Neural cell (in vitro differentiated cells): ENCODE results near the gene PRPF38B. TPM values are rescaled to one million over a fixed set of nuclear protein-coding genes. Genes with fewer than 3 reads are reported as not detected.

Experiments
- H2AFZ ChIP-seq: fragments of 200-600, 300-800 bp; sonication (generic), shearing (Covaris generic); 2 replicates; pipeline ENCODE4 v1.6.0; 2014; ENCODE audit warnings: low read depth, mild to moderate bottlenecking, antibody characterized with exemption, low read length, moderate library complexity
- H3F3A ChIP-seq: fragments of 200-600 bp; shearing (Covaris generic); 2 replicates; pipeline ENCODE4 v1.6.1; 2016; ENCODE audit warnings: mild to moderate bottlenecking, moderate library complexity, mixed read lengths, antibody characterized with exemption, low read length; ENCODE audit not compliant: insufficient read depth, poor library complexity, severe bottlenecking
- H3K27ac ChIP-seq: fragments of 200-600, 300-800 bp; sonication (generic), shearing (Covaris generic); 2 replicates; pipeline ENCODE4 v1.5.1; 2014; ENCODE audit warnings: mild to moderate bottlenecking, low read length, moderate library complexity
- H3K27me3 ChIP-seq: fragments of 300-800, 200-600 bp; sonication (generic), shearing (Covaris generic); 2 replicates; pipeline ENCODE4 v1.6.0; 2014; ENCODE audit warnings: mild to moderate bottlenecking, low read depth, low read length, moderate library complexity; ENCODE audit not compliant: insufficient read depth
- H3K36me3 ChIP-seq: fragments of 300-800, 200-600 bp; sonication (generic), shearing (Covaris generic); 2 replicates; pipeline ENCODE4 v1.5.1; 2014; ENCODE audit warnings: mild to moderate bottlenecking, antibody characterized with exemption, low read length, moderate library complexity; ENCODE audit not compliant: insufficient read depth
- H3K4me2 ChIP-seq: fragments of 300-800, 200-600 bp; sonication (generic), shearing (Covaris generic); 2 replicates; pipeline ENCODE4 v1.6.0; 2014; ENCODE audit warnings: mild to moderate bottlenecking, low read length
- H3K4me3 ChIP-seq: fragments of 300-800, 200-600 bp; sonication (generic), shearing (Covaris generic); 2 replicates; pipeline ENCODE4 v1.5.1; 2014; ENCODE audit warnings: mild to moderate bottlenecking, low read length, moderate library complexity
- H3K79me2 ChIP-seq: fragments of 200-600 bp; shearing (Covaris generic); replicated peaks from 2 replicates; pipeline ENCODE4 v1.6.0; 2014; ENCODE audit warnings: mild to moderate bottlenecking, low read length, moderate library complexity; ENCODE audit not compliant: insufficient read depth
- H3K9ac ChIP-seq: fragments of 300-800, 200-600 bp; sonication (generic), shearing (Covaris generic); 2 replicates; pipeline ENCODE4 v1.6.1; 2016; ENCODE audit warnings: mild to moderate bottlenecking, low read length, mixed read lengths
- H3K9me2 ChIP-seq: fragments of 200-600 bp; shearing (Covaris generic); 2 replicates; pipeline ENCODE4 v1.6.1; 2016; ENCODE audit warnings: mild to moderate bottlenecking, low read length, mixed read lengths; ENCODE audit not compliant: insufficient read depth
- H3K9me3 ChIP-seq: fragments of 200-600, 300-800 bp; sonication (generic), shearing (Covaris generic); 2 replicates; pipeline ENCODE4 v1.6.1; 2016; ENCODE audit warnings: mild to moderate bottlenecking, mixed run types, low read length, moderate library complexity, mixed read lengths
- H4K20me1 ChIP-seq: fragments of 200-600 bp; shearing (Covaris generic); 2 replicates; pipeline ENCODE4 v1.6.1; 2016; ENCODE audit warnings: mild to moderate bottlenecking, mixed run types; ENCODE audit not compliant: insufficient read depth
- EP300 ChIP-seq: fragments of 450-650 bp; conservative IDR thresholded peaks from 2 replicates; pipeline ENCODE4 v1.6.1; 2014; ENCODE audit warnings: antibody characterized with exemption, mild to moderate bottlenecking, moderate library complexity; ENCODE audit not compliant: poor library complexity, severe bottlenecking
- EZH2 ChIP-seq: fragments of 200-600, 300-800 bp; shearing (Covaris generic), sonication (generic); IDR thresholded peaks from 2 replicates; pipeline ENCODE4 v1.6.1; 2014; ENCODE audit warnings: antibody characterized with exemption, low read length, borderline replicate concordance, mild to moderate bottlenecking; ENCODE audit not compliant: insufficient read depth, poor library complexity, severe bottlenecking
- MXI1 ChIP-seq: fragments of 450-650 bp; conservative IDR thresholded peaks from 2 replicates; pipeline ENCODE4 v1.6.1; 2014; ENCODE audit warnings: antibody characterized with exemption, mild to moderate bottlenecking; ENCODE audit not compliant: poor library complexity, severe bottlenecking
- POLR2AphosphoS5 ChIP-seq: IDR thresholded peaks from 2 replicates; pipeline ENCODE4 v1.6.1; 2012
- RAD21 ChIP-seq: fragments of 450-650 bp; conservative IDR thresholded peaks from 2 replicates; pipeline ENCODE4 v1.6.1; 2014; ENCODE audit warnings: antibody characterized with exemption, mild to moderate bottlenecking, moderate library complexity
- SMC3 ChIP-seq: fragments of 450-650 bp; conservative IDR thresholded peaks from 2 replicates; pipeline ENCODE4 v1.6.1; 2014; ENCODE audit warnings: antibody characterized with exemption, mild to moderate bottlenecking, moderate library complexity; ENCODE audit not compliant: poor library complexity
- TAF1 ChIP-seq: IDR thresholded peaks from 2 replicates; pipeline ENCODE4 v1.6.1; 2012; ENCODE audit warnings: low read depth
- polyA plus RNA-seq: library from polyadenylated mRNA; depleted of rRNA; stranded (reverse); fragments of >200 nt; gene quantifications from 2 replicates; pipeline ENCODE4 v1.2.3, GENCODE V29; 2014
- TF ChIP-seq, protein P1 (sequence below): fragments of 450-650 bp; IDR thresholded peaks from 2 replicates; pipeline ENCODE4 v1.5.1; 2014; ENCODE audit warnings: antibody characterized with exemption, mild to moderate bottlenecking, moderate library complexity; ENCODE audit not compliant: poor library complexity, severe bottlenecking
- TF ChIP-seq, protein P2 (sequence below): IDR thresholded peaks from 2 replicates; pipeline ENCODE4 v1.6.1; 2012; ENCODE audit warnings: borderline replicate concordance

The PRPF38B gene
- polyA plus RNA-seq, 1 donor from 2014 or later: 31.9 TPM

DNA sequence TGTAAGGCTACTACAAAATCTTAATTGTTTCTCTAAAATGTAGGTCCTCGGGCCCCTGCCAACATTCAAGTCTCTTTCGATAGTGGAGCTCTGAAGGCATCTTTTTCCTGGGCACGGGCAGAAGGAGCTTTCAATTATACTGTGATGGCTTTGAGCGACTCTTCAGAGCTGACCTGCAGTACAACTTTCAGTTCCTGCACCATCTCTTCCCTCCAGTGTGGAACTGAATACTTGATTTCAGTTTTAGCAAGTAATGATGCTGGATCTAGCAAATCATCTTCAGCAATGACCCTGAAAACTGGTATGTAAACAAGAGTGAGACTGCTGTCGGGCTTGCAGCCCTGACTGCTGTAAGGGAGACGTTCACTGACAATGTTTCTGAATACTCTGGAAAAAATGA, 30.2 kb downstream of the PRPF38B start:
- Histone ChIP-seq H3F3A (no peaks in the 10 kb centered on the region), H3K36me3 (no peaks in the 10 kb centered on the region), H2AFZ (no peak overlapping the region), H3K27me3 (no peaks in the 10 kb centered on the region), H3K4me2 (no peak overlapping the region), H3K79me2 (no peaks in the 10 kb centered on the region), H3K9ac (no peak overlapping the region), H3K27ac (no peak overlapping the region), H3K9me2 (no peaks in the 10 kb centered on the region), H3K4me3 (no peak overlapping the region), H3K9me3 (no peaks in the 10 kb centered on the region), H4K20me1 (no peaks in the 10 kb centered on the region)
- TF ChIP-seq RAD21 (no peak), EP300 (no peak), POLR2AphosphoS5 (no peak), SMC3 (no peak), MXI1 (no peak), TAF1 (no peak), EZH2 (no peak)
- TF ChIP-seq, protein P1, sequence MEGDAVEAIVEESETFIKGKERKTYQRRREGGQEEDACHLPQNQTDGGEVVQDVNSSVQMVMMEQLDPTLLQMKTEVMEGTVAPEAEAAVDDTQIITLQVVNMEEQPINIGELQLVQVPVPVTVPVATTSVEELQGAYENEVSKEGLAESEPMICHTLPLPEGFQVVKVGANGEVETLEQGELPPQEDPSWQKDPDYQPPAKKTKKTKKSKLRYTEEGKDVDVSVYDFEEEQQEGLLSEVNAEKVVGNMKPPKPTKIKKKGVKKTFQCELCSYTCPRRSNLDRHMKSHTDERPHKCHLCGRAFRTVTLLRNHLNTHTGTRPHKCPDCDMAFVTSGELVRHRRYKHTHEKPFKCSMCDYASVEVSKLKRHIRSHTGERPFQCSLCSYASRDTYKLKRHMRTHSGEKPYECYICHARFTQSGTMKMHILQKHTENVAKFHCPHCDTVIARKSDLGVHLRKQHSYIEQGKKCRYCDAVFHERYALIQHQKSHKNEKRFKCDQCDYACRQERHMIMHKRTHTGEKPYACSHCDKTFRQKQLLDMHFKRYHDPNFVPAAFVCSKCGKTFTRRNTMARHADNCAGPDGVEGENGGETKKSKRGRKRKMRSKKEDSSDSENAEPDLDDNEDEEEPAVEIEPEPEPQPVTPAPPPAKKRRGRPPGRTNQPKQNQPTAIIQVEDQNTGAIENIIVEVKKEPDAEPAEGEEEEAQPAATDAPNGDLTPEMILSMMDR: no peak
- TF ChIP-seq, protein P2, sequence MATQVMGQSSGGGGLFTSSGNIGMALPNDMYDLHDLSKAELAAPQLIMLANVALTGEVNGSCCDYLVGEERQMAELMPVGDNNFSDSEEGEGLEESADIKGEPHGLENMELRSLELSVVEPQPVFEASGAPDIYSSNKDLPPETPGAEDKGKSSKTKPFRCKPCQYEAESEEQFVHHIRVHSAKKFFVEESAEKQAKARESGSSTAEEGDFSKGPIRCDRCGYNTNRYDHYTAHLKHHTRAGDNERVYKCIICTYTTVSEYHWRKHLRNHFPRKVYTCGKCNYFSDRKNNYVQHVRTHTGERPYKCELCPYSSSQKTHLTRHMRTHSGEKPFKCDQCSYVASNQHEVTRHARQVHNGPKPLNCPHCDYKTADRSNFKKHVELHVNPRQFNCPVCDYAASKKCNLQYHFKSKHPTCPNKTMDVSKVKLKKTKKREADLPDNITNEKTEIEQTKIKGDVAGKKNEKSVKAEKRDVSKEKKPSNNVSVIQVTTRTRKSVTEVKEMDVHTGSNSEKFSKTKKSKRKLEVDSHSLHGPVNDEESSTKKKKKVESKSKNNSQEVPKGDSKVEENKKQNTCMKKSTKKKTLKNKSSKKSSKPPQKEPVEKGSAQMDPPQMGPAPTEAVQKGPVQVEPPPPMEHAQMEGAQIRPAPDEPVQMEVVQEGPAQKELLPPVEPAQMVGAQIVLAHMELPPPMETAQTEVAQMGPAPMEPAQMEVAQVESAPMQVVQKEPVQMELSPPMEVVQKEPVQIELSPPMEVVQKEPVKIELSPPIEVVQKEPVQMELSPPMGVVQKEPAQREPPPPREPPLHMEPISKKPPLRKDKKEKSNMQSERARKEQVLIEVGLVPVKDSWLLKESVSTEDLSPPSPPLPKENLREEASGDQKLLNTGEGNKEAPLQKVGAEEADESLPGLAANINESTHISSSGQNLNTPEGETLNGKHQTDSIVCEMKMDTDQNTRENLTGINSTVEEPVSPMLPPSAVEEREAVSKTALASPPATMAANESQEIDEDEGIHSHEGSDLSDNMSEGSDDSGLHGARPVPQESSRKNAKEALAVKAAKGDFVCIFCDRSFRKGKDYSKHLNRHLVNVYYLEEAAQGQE: no peak

DNA sequence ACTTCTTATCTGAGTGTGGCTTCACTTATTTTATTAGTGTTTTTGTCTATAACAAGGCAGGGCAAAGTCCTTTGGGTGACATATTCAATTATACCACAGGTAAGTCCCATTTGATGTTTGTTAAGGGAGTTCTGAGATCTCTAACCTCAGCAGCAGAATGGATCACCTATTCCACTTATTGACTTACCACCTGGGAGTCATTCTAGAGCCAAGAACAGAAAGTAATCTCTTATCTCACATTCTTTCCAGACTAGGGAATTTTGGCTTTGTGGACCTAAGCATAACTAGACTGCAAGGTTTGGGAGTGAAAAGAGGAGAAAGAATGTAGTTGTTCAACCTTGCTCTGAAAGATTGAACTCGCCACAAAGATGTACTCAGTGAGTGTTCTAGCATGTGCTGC, 33.8 kb downstream of the PRPF38B start:
- Histone ChIP-seq H2AFZ (no peak overlapping the region), H3K9me2 (no peaks in the 10 kb centered on the region), H3K27ac (no peak overlapping the region), H3K79me2 (no peaks in the 10 kb centered on the region), H3K4me2 (no peak overlapping the region), H3K9me3 (no peaks in the 10 kb centered on the region), H4K20me1 (no peaks in the 10 kb centered on the region), H3K36me3 (no peaks in the 10 kb centered on the region), H3K9ac (no peak overlapping the region), H3F3A (no peaks in the 10 kb centered on the region), H3K4me3 (no peak overlapping the region), H3K27me3 (no peaks in the 10 kb centered on the region)
- TF ChIP-seq RAD21 (no peak), EZH2 (no peak), MXI1 (no peak), EP300 (no peak)
